ENCODE data around the gene FRK.

FRK gene

GRCh38 chr6:116034327-116034726 lies 26.4 kb downstream of the FRK start:
- DNase-seq: no peak

DNA sequence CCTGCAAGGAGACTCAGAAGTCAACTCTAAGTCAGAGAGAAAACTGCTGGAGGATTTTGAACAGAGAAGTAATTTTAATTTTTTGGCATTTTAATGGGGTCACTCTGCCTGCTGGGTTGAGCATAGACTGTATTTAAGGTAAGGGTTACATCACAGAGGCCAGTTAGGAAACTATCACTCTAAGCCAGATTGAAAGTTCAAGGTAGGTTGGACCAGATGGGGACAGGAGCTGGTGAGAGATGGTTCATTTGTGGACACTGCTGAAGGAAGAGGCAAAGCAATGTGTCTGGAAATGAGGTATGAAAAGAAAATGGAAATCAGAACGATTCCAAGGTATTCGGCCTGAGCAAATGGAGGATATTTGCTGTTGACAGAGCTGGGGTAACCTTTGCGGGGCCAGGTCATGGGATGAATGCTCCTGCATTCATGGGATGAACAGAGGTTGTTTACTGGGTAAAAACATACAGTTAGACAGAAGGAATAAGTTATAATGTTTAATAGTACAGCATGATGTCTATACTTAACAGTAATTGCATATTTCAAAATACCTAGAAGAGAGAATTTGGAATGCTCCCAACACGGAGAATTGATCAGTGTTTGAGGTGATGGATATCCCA lies 26.9 kb downstream of the FRK start:
- no peak for DNase-seq

- no peak for DNase-seq
Observed at GRCh38 chr6:116030770-116031169, 29.9 kb downstream of the FRK start.

DNA sequence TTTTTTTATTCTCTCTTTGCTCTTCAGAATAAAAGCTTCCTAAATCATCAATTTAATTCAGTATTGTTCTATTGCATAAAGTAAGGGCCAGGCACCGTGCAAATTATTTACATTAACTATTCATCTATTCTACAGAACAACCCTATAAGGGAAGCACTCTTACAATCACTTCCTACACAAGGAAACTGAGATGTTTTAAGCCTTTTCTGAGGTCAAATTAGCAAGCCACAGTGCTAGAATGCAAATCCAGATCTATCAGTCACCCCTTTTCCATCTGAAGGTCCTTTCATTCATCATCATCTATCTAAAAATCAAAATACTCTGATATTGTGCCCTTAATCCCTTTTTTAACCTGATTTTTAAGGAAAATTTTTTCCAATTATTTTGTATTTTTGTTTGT lies 31.2 kb downstream of the FRK start:
- no peak for DNase-seq

- no peak for DNase-seq
Observed at GRCh38 chr6:116028233-116028632, 32.5 kb downstream of the FRK start.

- no peak for DNase-seq
Observed at GRCh38 chr6:116027801-116028200, 32.9 kb downstream of the FRK start.

- no peak for DNase-seq
Observed at GRCh38 chr6:116025405-116025804, 35.3 kb downstream of the FRK start.

DNA sequence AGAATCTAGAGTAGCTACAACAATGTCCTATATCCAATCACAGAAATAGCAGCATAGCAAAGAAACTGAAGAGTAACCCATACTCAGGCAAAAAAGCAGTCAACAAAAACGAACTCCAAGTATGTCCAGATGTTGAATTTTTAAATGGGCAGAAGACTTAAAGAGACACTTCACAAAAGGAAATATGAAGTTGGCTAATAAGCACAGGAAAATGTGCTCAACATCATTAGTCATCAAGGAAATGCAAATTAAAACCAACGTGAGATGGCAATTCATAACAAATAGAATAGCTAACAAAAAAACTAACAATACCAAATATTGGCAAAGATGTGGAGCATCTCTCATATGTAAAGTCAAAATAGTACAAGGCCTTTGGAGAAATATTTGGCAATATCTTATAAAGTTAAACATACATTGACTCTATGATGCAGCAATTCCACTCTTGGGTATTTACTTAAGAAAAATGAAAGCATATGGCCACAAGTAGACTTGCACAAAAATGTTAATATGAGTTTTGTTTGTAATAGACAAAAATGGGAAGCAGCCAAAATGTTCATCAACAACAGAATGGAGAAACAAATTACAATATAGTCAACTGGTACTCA lies 37.7 kb downstream of the FRK start:
- DNase-seq: no peak

DNA sequence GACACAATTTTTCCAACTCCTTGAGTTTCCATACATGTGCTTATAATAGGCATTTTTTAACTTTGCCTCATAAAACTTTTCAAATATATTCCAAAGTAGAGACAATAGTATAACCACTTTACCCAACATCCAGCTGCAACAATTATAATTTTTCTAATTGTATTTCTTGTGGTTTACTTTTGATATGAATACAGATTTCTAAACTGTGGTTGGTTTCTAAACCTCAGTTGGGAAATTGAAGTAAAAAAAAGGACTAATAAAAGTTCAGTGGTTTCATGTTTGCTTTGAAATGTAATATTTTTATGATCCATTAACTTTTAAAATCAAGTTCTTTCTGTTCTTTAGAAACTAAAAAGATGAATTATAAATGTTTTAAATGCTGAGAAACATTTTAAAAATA lies 40.0 kb downstream of the FRK start:
- no peak for DNase-seq

DNA sequence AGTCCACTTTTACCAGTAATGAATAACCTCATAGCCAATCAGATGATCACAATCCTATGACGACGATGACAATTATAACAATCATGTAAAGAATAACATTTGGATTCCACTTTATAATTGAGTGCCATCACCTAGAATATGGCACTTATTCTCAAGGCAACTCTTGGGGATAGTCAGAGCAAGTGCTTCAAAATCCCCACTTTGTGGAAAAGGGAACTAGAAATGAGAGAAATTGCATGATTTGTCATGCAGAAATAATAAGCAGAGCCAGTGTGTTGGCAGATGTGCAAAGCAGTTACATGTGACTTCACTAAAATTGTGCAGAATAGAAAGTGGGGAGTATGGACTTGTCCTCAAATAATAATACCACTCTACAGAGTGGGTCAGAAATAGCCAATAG lies 41.3 kb downstream of the FRK start:
- no peak for DNase-seq

DNA sequence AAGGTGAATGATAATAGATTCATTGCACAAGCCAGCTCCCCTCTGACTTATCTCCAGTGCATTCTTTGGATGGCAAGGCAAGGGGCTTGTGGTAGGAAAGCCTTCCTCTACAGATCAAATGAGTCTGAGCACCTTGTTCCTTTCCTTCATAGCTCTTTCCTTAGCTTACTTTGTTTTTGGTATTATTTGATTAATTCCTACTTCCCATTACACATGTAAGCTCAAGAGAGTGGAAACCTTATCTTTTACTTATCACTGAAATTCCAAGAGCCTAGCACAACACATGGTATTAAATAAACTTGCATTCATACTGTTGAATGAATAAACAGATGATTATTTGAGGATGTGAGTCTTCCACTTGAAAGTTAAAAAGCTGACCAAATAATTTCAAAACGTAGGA lies 41.7 kb downstream of the FRK start:
- DNase-seq: no peak

- no peak for DNase-seq
Observed at GRCh38 chr6:116017546-116018295, 43.0 kb downstream of the FRK start.

DNA sequence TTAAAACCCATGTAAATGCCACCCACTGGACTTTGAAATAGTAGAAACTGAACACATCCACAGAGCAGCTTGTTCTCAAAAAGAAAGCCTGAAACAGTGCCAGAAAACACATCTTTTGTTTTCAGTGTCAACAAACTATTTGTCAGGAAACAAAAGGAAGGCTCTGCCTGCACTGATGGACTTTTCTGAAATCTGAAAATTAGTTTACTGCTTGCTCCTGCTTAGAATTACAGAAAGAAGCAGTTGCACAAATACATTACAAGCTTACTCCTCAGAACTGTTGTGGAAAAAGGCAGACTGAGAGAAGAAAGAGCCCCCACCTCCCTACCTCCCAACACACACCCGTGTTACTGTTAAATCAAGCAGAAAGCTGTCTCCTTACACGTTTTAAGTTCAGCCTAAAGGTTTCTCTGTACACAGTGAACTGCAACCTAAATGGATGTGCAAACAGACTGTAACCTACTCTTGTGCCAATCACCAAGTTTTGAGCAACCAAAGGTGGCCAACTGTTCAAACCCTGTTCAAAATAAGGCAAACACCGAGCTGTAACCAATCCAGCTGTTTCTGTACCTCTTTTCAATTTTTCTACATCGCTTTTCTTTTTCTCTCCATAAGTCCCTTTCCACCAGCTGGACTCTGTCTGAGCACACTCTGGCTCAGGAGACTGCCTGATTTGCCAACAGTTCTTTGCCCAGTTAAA lies 43.7 kb downstream of the FRK start:
- no peak for DNase-seq

DNA sequence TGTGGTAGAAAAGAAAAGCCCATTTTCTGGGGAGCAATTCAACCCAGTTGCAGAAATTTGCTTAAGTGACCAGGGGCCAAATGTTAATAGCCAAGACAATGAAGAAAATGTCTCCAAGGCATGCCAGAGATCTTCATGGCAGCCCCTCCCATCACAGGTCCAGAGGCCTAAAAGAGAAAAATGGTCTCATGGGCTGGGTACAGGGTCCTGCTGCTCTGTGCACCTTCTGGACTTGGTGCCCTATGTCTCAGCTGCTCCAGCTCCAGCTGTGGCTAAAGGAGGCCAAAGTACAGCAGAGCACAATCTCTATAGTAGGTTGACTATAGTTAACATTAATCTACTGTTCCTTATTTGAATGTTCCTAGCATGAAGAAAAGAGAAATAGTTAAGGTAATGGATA lies 44.7 kb downstream of the FRK start:
- DNase-seq: no peak

GRCh38 chr6:116015561-116015960 lies 45.1 kb downstream of the FRK start:
- DNase-seq: no peak

DNA sequence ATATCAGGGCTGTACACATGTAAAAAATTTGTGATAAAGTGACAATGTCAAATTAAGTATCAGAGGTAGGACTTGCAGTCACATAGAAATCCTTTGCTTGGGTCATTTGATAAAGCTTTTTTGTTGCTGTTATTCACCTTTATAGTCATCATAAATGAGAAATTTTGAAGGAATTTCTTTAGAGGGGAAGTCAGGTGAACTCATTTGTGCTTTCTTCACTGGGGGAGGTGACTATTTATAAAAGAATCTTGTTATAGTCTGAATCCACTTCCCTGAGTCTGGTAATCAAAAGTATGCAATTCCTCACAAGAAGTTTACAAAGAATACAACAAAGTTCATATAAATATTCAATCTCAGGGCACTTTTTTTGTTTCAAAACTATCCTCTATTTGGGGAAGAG lies 47.7 kb downstream of the FRK start:
- DNase-seq: no peak

DNA sequence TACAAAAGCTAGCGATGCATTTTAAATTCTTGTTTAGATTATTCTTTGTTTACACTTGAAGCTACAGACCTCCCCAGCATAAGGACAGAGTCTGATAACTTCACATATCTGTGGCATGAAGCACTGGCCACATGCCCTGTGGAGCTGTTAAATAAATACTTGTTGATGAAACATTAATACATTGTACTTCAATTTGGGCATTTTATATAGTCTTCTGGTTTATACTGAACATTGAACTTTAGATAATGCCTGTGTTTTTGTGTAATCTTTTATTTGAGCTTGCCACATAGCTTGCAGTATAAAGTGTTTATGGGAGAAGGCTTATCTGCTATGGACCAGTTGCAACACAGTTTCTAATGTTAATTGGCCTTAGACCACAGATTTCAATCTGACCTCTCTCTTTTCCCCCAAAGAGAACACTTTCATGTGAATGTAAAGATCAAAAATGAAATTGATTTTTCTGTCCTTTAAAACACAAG lies 48.2 kb downstream of the FRK start:
- DNase-seq: no peak

GRCh38 chr6:116011520-116011919 lies 49.2 kb downstream of the FRK start:
- DNase-seq: no peak

DNA sequence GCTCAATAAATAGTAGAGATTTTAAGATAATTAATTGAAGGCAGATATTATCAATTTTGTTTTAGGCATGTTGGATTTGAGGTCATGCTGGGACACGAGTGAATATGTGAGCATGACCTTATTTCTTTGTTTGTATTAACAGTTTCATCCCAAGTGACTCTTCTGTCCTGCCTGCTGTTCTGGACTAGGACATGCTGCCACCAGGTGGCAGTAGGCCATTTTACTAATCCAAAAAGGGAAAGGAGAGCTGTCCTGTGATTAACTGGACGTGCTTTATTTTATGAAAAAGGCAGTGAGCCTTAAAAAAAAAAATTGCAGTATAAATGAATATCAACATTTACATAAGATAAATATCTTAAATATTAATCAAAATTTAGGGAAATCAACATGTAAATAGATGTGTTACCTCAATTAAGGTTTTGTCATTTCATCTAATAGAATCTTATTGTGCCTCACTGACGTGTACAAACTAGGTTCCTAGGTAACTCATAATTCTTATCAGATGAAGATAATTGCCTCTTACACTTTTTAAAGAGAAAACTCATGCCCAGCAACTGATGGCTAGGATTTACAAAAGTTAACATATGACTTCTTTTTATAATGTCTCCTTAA lies 49.8 kb downstream of the FRK start:
- DNase-seq: peak; percentile 26

- no peak for DNase-seq
Observed at GRCh38 chr6:116010386-116010785, 50.3 kb downstream of the FRK start.

DNA sequence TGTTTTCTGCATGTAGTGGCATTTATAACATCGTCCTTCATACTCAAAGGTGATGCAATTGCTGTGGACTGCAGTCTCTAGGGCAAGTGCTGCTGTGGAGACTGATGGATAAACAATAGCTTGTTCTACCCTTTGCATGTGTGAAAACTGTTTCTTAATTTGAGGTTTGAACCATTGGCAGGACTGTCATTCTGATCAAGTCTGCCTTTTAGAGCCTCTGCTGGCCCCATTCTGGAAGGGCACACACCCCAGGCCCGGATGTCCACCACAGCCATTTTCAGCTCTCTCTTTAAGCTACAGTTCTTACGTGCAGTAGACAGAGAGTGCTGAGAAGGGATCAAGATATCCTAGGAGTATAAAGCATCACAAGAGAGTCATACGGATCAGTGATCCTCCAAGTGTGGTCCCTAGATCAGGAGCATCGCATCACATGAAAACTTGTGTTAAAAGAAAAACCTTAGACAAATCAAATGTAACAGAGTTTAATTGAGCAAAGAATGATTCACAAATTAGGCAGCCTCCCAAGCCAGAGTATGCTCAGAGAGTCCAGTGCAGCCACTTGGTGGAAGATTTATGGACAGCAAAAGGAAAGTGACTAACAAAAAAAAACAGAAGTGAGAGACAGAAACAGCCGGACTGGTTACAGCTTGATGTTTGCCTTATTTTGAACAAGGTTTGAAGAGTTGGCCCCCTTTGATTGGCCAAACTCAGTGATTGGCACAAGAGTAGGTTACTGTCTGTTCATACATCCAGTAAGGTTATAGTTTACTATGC lies 52.0 kb downstream of the FRK start:
- no peak for DNase-seq
